Right forelimb (tissue), 1 donor: Measurements from ENCODE around the gene SIX2.

Source experiments
- DNase-seq: peaks from one replicate; pipeline ENCODE4 v3.0.0-alpha.2; 2018

Gene SIX2

DNA sequence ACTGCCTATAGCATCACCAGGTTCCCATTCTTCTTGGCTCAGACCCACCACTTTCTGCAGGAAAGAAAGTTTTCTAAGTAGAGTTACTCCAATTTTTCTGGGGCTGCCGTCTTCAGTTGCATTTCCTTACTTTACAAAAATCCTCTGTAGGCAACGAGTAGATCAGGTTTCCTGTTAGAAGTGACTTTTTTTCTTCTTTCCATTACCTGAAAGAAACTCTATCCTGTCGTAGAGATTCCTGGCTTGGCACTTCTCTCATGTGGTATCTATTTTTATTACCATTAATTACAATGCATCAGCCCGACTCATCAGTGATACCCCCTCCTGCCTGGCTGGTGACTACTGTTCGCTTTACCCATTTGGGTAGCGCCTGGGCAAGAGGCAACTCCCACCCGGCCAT, 5.6 kb upstream of the SIX2 start:
- no peak for DNase-seq

DNA sequence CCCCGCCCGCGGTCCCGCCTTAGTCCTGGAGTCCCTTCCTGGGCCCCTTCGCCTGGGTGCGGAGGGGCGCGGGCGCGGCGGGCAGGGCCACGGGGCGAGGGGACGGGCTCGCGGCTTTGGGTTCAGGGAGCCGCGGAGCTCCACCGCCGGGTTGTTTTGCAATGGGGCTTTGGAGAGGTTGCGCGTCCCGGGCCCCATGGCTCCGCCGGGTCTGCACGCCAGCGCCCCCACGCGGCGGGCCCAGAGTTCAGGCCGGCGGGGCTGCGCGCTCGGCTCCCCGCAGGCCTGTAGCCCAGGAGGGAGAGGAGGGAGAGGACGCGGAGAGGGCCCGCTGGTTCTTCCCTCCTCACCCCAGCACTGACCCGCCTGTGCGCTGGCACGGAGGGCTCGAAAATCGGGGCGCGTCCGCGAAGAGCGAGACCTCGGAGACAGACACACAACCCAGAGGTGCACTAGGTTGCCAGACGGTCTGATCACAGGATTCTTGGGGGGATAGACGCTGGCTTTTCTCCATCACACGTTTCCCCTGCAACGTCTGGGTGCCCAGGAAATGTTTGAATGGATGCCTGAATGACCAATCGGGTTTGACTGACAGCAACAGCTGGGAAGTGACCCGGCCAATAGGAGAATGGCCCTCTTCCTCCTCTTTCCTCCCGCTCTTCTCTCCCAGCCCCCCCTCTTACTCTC, 4.9 kb upstream of the SIX2 start:
- DNase-seq: peak; percentile 82

DNA sequence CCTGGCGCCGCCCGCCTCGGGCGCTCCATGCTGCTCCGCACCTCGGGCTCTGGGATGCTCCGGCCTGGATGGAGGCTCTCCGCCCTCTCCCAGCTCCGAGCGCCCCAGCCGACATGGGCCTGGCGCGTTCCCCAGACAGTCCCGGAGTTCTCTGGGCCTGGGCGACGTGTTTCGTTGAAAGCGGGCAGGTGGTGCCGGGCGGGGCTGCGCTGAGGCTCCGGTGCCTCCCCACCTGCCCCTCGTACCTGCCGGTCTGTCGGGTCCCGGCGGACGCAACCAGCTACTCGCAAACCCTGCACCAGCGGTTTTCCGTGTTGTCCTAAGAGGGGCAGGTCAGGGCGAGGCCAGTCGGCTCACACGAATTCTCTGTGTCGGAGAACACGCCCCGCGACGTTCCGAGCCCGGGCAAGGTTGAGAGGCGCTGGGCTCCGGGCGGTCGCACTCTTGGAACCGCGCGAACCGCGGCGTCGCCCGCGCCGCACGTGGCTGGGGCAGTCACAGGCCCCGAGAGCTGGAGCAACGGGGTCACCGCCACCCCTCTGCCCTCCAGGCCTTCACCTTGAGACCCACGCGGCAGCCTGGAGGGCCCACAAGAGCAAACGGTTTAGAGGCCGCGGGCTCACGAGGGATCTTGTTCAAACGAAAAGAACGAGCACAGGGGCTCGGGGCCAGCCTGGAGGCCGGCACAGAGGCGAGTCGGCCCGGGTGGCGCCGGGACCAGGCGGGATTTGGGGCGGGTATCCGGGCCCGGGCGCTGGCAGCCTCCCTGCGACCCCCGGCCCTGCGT, 4.2 kb upstream of the SIX2 start:
- DNase-seq: no peak

DNA sequence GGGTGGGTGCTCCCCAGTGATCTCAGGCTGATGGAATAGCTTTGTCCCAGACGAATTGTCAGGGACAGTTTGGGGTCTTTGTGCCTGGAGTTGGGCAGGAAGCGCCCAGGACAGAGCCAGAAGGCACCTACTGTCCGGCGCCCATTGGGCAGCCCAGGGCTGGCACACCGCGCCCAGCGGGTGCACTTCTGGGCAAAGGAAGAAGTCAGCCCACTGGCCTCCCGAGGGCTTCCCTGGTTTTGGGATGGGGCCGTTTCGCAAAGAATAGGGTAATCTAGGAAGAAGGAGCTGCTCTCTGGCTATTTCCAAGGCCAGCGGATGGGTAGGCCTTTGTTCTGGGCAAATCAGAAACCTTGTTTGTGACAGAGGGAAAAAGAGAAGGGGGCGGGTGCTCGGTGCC, 3.5 kb upstream of the SIX2 start:
- no peak for DNase-seq

DNA sequence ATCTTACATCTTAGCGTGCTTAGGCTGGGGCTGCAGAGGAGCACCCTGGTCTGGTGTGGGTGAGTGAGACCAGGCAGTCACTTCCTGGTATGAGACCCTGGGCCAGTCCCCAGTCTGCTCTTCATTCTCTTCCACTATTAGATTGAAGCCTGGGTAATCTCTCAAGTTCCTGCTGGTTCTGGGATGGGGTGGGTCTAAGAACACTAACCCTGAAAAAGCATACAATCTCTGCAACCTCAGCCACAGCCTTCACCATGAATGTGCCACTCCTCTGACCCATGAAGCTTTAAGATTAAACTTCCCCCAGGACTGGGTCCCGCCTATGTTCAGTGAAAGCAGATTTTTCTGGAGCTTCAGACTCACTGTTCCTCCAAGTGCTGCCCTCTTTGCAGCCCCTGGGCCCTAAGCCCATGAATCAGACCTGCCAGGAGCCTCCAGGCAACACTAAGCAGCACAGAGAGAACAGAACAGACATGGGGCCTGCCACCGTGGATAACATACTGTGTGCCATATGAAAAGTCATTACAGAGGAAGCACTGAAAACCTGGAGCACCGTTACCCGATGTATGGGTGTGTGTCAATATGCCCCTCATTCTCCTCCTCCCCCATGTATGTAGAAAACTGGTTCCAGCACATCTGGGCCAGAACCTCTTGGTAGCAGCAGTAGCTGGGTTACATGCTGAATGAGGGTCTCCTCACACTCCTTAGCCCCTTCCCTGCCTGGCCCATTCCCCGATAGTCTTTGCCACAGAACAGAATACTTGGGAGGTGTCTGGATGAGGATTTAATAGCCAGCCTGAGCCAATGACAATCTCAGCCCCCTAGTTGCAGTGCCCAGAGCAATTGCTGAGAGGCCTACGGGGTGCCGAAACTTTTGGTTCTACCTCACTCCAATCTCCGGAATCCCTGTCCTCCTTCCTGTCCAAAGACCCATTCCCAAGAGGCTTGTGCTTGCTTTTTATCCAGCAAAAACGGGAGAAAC, 2.7 kb upstream of the SIX2 start:
- peak; percentile 64 for DNase-seq

- no peak for DNase-seq
These were observed 1.9 kb upstream of the SIX2 start for GRCh38 chr2:45011121-45011520.

DNA sequence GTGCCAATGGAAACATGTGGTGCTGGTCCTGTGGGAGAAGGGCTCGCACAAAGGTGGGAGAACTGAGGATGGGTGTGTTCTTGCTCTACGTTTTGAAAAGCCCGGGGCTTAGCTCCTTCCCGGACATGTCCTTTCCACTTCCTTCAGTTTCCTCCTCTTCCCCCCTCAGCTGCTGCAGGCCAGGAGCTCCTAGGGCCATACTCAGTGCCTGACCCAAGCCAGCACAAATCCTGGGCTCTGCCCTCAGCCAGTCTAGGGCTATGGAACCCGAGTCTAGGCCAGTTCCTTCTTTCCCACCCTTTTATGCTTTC, 1.4 kb upstream of the SIX2 start:
- DNase-seq: no peak

DNA sequence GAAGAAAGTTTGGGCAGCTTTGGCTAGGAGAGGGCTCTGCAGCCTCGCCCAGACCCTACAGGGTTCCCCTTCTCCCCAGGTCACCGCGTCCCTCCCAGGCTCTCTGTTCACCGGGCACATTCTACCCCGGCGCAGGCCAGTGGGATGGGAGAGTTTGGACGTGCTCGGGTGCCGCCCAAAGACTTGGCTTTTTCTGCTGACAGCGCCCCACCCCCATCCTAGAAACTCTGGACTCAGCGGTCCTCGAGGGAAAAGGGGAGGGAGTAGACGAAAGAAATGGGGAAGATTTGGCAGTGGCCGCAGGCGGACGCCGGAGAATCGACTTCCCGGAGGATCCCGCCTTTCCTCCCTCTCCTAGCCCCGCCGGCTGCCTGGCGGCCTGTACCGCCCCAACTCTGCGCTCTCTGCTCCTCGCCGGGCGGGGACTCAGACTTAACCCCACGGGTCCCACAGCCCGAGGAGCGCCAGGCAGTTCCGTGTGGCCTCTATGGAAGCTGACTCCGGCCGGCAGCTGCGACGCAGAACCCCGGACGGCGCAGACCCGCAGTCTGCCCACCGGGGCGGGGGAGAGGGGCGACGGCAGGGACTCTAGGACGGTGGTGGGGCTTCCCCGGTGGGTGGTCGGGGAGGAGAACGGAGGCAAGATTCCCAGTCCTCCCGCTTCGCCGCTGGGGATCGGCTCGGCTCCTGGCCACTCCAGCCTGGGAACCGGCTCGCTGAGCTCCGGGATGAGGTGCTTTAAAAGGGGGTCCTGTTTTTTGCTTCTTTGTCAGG, 863 bp upstream of the SIX2 start:
- DNase-seq: peak; percentile 91

DNA sequence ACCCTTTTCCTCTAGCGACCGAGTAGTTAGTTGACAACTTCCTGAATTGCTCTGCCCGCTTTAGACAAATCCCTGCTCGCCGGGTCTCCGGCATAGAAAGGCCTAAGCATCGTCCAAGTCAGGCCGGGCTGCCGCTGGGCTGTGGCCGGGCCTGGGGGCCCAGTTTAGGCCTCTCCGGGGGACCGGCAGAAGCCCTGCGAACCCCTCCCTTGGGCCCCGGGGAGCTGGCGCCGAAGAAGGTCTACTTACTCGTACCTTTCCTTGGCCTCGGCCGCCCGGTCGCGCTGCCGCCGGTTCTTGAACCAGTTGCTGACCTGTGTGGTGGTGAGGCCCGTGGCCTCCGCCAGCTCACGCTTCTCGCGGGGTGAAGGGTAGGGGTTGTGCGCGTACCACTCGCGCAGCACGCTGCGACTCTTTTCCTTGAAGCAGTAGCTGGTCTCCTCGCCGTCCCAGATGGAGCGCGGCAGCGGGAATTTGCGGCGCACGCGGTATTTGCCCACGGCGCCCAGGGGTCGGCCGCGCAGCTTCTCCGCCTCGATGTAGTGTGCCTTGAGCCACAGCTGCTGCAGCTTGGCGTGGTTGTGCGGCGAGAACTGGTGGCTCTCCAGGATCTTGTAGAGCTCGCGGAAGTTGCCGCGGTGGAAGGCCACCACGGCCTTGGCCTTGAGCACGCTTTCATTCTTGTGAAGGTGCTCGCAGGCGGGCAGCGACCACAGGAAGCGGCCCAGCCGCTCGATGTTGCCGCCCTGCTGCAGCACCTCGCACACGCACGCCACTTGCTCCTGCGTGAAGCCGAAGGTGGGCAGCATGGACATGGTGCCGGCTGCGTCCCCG, 739 bp downstream of the SIX2 start:
- DNase-seq: peak; percentile 60

DNA sequence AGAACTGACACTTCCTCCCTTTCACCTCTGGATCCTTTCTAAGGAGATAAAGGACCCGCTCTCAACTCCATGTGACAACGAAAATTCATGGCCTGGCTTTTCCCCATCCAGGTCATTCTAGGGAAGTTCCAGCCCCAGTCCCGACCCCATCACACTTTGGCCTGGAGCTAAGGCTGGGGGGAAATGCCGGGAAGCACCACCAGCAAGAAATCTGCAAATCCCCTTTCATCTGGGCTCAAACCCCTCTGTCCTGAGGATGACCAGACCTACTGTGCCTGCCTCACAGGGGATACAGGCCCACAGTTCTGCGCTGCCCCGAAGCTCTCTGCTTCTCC, 1.3 kb downstream of the SIX2 start:
- no peak for DNase-seq

DNA sequence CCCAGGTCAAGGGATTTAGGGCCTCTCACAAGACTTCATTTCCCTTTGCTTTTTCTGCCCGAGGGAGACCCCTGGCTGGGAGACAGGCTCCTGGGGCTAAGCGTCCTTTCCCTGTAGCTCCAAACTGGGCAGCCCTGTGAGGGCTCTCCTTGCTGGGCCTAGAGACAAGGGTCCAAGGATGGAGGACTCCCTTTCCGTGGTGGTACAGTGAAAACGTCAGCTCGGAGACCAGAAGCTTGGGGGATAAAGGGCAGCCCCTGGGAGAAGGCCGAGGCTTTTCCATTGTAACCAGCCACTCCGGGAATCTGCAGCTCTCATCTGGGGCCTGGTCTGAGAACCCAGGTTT, 2.3 kb downstream of the SIX2 start:
- no peak for DNase-seq

- no peak for DNase-seq
These were observed 3.0 kb downstream of the SIX2 start for GRCh38 chr2:45006041-45006941.

GRCh38 chr2:45005261-45006002, 3.8 kb downstream of the SIX2 start:
- DNase-seq: no peak

DNA sequence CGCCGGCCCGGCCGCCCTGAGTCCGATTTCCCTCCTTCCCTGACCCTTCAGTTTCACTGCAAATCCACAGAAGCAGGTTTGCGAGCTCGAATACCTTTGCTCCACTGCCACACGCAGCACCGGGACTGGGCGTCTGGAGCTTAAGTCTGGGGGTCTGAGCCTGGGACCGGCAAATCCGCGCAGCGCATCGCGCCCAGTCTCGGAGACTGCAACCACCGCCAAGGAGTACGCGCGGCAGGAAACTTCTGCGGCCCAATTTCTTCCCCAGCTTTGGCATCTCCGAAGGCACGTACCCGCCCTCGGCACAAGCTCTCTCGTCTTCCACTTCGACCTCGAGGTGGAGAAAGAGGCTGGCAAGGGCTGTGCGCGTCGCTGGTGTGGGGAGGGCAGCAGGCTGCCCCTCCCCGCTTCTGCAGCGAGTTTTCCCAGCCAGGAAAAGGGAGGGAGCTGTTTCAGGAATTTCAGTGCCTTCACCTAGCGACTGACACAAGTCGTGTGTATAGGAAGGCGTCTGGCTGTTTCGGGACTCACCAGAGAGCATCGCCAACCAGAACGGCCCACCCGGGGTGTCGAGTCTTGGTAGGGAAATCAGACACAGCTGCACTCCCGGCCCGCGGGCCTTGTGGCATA, 4.6 kb downstream of the SIX2 start:
- DNase-seq: peak; percentile 65

DNA sequence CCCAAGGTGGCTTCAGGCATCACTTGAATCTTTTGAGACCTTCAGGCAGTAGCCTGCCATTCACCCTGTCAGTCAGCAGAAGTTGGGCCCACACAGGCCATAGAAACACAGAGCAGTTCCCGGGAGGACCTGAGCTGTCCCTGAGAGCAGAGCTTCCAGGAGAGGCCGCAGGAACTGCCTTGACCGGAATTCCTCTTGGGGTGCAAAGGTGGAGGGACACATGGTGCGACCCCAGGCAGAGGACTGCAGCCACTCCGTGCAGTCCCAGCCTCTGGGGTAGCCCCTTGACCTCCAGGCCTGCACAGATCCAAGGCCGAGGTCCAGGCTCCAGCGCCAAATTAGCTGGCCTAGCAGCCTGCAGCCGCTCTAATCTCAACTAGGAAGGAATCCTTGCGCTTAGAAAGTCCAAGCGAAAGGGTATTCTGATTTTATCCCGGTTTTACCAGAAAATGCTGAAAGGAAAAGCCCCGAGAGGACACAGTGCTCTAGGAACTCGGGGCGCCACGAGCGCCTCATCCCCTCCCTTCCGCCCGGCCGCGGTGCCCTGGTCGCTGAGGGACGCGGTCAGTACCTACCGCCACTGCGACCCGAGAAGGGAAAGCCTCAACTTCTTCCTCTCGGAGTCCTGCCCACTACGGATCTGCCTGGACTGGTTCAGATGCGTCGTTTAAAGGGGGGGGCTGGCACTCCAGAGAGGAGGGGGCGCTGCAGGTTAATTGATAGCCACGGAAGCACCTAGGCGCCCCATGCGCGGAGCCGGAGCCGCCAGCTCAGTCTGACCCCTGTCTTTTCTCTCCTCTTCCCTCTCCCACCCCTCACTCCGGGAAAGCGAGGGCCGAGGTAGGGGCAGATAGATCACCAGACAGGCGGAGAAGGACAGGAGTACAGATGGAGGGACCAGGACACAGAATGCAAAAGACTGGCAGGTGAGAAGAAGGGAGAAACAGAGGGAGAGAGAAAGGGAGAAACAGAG, 5.4 kb downstream of the SIX2 start:
- no peak for DNase-seq

- no peak for DNase-seq
These were observed 6.6 kb downstream of the SIX2 start for GRCh38 chr2:45002686-45003085.

GRCh38 chr2:45001869-45002385, 7.3 kb downstream of the SIX2 start:
- DNase-seq: no peak
